IPS-15b (cell line): Measurements from ENCODE around the gene IL11RA.

Source experiments
- H3K27me3 ChIP-seq: one replicate; pipeline ENCODE4 v1.6.1; 2013; ENCODE audit warnings: low read length; ENCODE audit not compliant: control insufficient read depth, insufficient read depth
- H3K36me3 ChIP-seq: one replicate; pipeline ENCODE4 v1.6.1; 2013; ENCODE audit warnings: low read length; ENCODE audit not compliant: control insufficient read depth, insufficient read depth
- H3K4me1 ChIP-seq: one replicate; pipeline ENCODE4 v1.6.1; 2013; ENCODE audit warnings: mild to moderate bottlenecking, low read length; ENCODE audit not compliant: control insufficient read depth, insufficient read depth
- H3K4me3 ChIP-seq: one replicate; pipeline ENCODE4 v1.5.1; 2013; ENCODE audit warnings: low read depth, low read length
- H3K9ac ChIP-seq: one replicate; pipeline ENCODE4 v1.6.1; 2013; ENCODE audit warnings: low read depth, mild to moderate bottlenecking, low read length
- H3K9me3 ChIP-seq: one replicate; pipeline ENCODE4 v1.6.1; 2013; ENCODE audit warnings: mild to moderate bottlenecking, low read length; ENCODE audit not compliant: control insufficient read depth, insufficient read depth

Gene IL11RA

GRCh38 chr9:34675869-34676268 lies 23.9 kb downstream of the IL11RA start:
- H3K4me3 ChIP-seq: no peak overlapping the region
- no peak overlapping the region for H3K9ac ChIP-seq
- no peaks in the 10 kb centered on the region for H3K4me1 ChIP-seq
- no peaks in the 10 kb centered on the region for H3K36me3 ChIP-seq
- H3K27me3 ChIP-seq: no peaks in the 10 kb centered on the region
- no peaks in the 10 kb centered on the region for H3K9me3 ChIP-seq

GRCh38 chr9:34684145-34684544 lies 32.2 kb downstream of the IL11RA start:
- Histone ChIP-seq H3K36me3 (no peaks in the 10 kb centered on the region), H3K27me3 (peaks cover 2% of the 10 kb centered on the region), H3K9me3 (no peaks in the 10 kb centered on the region), H3K9ac (no peak overlapping the region), H3K4me3 (no peak overlapping the region), H3K4me1 (no peaks in the 10 kb centered on the region)

GRCh38 chr9:34684816-34685215 lies 32.8 kb downstream of the IL11RA start:
- Histone ChIP-seq H3K9me3 (no peaks in the 10 kb centered on the region), H3K27me3 (peaks cover 2% of the 10 kb centered on the region), H3K4me1 (no peaks in the 10 kb centered on the region), H3K36me3 (no peaks in the 10 kb centered on the region), H3K9ac (no peak overlapping the region), H3K4me3 (no peak overlapping the region)

- no peaks in the 10 kb centered on the region for H3K9me3 ChIP-seq
- no peaks in the 10 kb centered on the region for H3K36me3 ChIP-seq
- H3K27me3 ChIP-seq: peaks cover 2% of the 10 kb centered on the region
- no peak overlapping the region for H3K9ac ChIP-seq
- no peak overlapping the region for H3K4me3 ChIP-seq
- H3K4me1 ChIP-seq: no peaks in the 10 kb centered on the region
Measured at GRCh38 chr9:34685591-34685990, 33.6 kb downstream of the IL11RA start.

- Histone ChIP-seq H3K36me3 (no peaks in the 10 kb centered on the region), H3K4me3 (no peak overlapping the region), H3K9me3 (no peaks in the 10 kb centered on the region), H3K4me1 (no peaks in the 10 kb centered on the region), H3K9ac (no peak overlapping the region), H3K27me3 (peaks cover 2% of the 10 kb centered on the region)
Measured at GRCh38 chr9:34686231-34686630, 34.2 kb downstream of the IL11RA start.

- H3K4me3 ChIP-seq: no peak overlapping the region
- H3K9ac ChIP-seq: no peak overlapping the region
- peaks cover 2% of the 10 kb centered on the region for H3K27me3 ChIP-seq
- no peaks in the 10 kb centered on the region for H3K4me1 ChIP-seq
- H3K9me3 ChIP-seq: no peaks in the 10 kb centered on the region
- no peaks in the 10 kb centered on the region for H3K36me3 ChIP-seq
Measured at GRCh38 chr9:34686732-34687131, 34.7 kb downstream of the IL11RA start.

- H3K4me3 ChIP-seq: no peak overlapping the region
- no peaks in the 10 kb centered on the region for H3K9me3 ChIP-seq
- no peaks in the 10 kb centered on the region for H3K4me1 ChIP-seq
- no peak overlapping the region for H3K9ac ChIP-seq
- H3K36me3 ChIP-seq: no peaks in the 10 kb centered on the region
- H3K27me3 ChIP-seq: peaks cover 2% of the 10 kb centered on the region
Measured at GRCh38 chr9:34687276-34688030, 35.5 kb downstream of the IL11RA start.

GRCh38 chr9:34688329-34689115 lies 36.5 kb downstream of the IL11RA start:
- no peak overlapping the region for H3K4me3 ChIP-seq
- H3K9me3 ChIP-seq: no peaks in the 10 kb centered on the region
- peaks cover 2% of the 10 kb centered on the region for H3K27me3 ChIP-seq
- no peaks in the 10 kb centered on the region for H3K4me1 ChIP-seq
- no peaks in the 10 kb centered on the region for H3K36me3 ChIP-seq
- no peak overlapping the region for H3K9ac ChIP-seq

GRCh38 chr9:34689116-34689470 lies 37.1 kb downstream of the IL11RA start:
- no peak overlapping the region for H3K4me3 ChIP-seq
- H3K9me3 ChIP-seq: no peaks in the 10 kb centered on the region
- no peak overlapping the region for H3K9ac ChIP-seq
- H3K4me1 ChIP-seq: no peaks in the 10 kb centered on the region
- no peaks in the 10 kb centered on the region for H3K36me3 ChIP-seq
- H3K27me3 ChIP-seq: peaks cover 2% of the 10 kb centered on the region

- peaks cover under 1% of the 10 kb centered on the region for H3K27me3 ChIP-seq
- no peaks in the 10 kb centered on the region for H3K4me1 ChIP-seq
- H3K9me3 ChIP-seq: no peaks in the 10 kb centered on the region
- H3K36me3 ChIP-seq: no peaks in the 10 kb centered on the region
- H3K4me3 ChIP-seq: no peak overlapping the region
- no peak overlapping the region for H3K9ac ChIP-seq
Measured at GRCh38 chr9:34689512-34689911, 37.5 kb downstream of the IL11RA start.

GRCh38 chr9:34690983-34691935 lies 39.3 kb downstream of the IL11RA start, which contains the start of gene CCL19:
CCL19 (minus strand) TSS chr9:34691276; CDS start chr9:34691139, 137 bp downstream.
- H3K4me3 ChIP-seq: no peak within 1 kb of the TSS
- H3K9me3 ChIP-seq: no peaks in the 10 kb centered on the region
- no peak within 1 kb of the TSS for H3K9ac ChIP-seq
- H3K36me3 ChIP-seq: no peaks in the 10 kb centered on the region
- no peaks in the 10 kb centered on the region for H3K4me1 ChIP-seq
- H3K27me3 ChIP-seq: no peaks in the 10 kb centered on the region
